B cell (primary cell): ENCODE data around the gene CRYGN. TPM values are rescaled to one million over a fixed set of nuclear protein-coding genes. Genes with fewer than 3 reads are reported as not detected.
A peak's percentile ranks its signal among the peaks of the same experiment; 100 is the strongest.

Source experiments
- ATAC-seq: fragments of 200-7000 bp; cut with Tn5 transposase; one replicate; pipeline ENCODE4 v1.10.0; 2021; ENCODE audit warnings: low read depth, mild to moderate bottlenecking, moderate number of reproducible peaks, moderate library complexity
- CTCF ChIA-PET: fragments of 350-600 bp; sonication (Branson Sonifier 250); formaldehyde crosslinking; loops from one replicate; lab custom pipeline; 2021; ENCODE audit warnings: antibody characterized with exemption, inconsistent platforms; lab: Charles Lee
- POLR2A ChIA-PET: fragments of 350-600 bp; sonication (Branson Sonifier 250); formaldehyde crosslinking; loops from one replicate; lab custom pipeline; 2021; ENCODE audit warnings: antibody characterized with exemption; lab: Charles Lee
- DNase-seq: peaks from one replicate; pipeline ENCODE4 v3.0.0; 2013
- H2AFZ ChIP-seq: 2 replicates; pipeline ENCODE4 v1.6.1; 2012; ENCODE audit warnings: mild to moderate bottlenecking, low read depth, low read length; ENCODE audit not compliant: insufficient read depth, poor library complexity, severe bottlenecking
- H3K27ac ChIP-seq, 2 donors: 1 replicate in 1 of 2; 2 replicates in 1 of 2; pipeline ENCODE4 v1.5.1; 2012 to 2013; ENCODE audit warnings: low read length in 2 of 2, mild to moderate bottlenecking in 2 of 2, moderate library complexity in 1 of 2
- H3K27me3 ChIP-seq, 4 experiments: fragments of 200-600 bp in 1 of 4; sonication (generic) in 1 of 4; replicated peaks in 1 of 4; 1 replicate in 2 of 4; 2 replicates in 2 of 4; pipeline versions ENCODE4 v1.6.1 to v1.7.0; 2013 to 2016; ENCODE audit warnings: low read length in 3 of 4, mild to moderate bottlenecking in 2 of 4, mixed read lengths in 1 of 4, moderate library complexity in 1 of 4; ENCODE audit not compliant: insufficient read depth in 4 of 4, control insufficient read depth in 3 of 4; ENCODE audit errors: control extremely low read depth in 1 of 4
- H3K36me3 ChIP-seq, 2 experiments: replicated peaks in 1 of 2; 1 replicate in 1 of 2; 2 replicates in 1 of 2; pipeline versions ENCODE4 v1.6.1 to v1.7.1; 2013; ENCODE audit warnings: low read length in 1 of 2; ENCODE audit not compliant: insufficient read depth in 2 of 2, control insufficient read depth in 1 of 2; ENCODE audit errors: control extremely low read depth in 1 of 2, extremely low read depth in 1 of 2
- H3K4me1 ChIP-seq, 2 donors: fragments of 200-600 bp in 1 of 2; sonication (generic) in 1 of 2; 1 replicate in 1 of 2; 2 replicates in 1 of 2; pipeline versions ENCODE4 v1.5.1 to v1.6.1; 2013 to 2017; ENCODE audit warnings: low read length in 2 of 2; ENCODE audit not compliant: control insufficient read depth in 2 of 2, insufficient read depth in 2 of 2
- H3K4me2 ChIP-seq: replicated peaks from 2 replicates; pipeline ENCODE3; 2012; ENCODE audit warnings: mild to moderate bottlenecking, low read depth, low read length; ENCODE audit not compliant: poor library complexity, severe bottlenecking
- H3K4me3 ChIP-seq, 5 experiments: fragments of 200-600 bp in 1 of 5; sonication (generic) in 1 of 5; 1 replicate in 3 of 5; 2 replicates in 2 of 5; pipeline versions ENCODE4 v1.5.1 to v1.7.0; 2011 to 2016; ENCODE audit warnings: low read length in 4 of 5, mild to moderate bottlenecking in 4 of 5, low read depth in 2 of 5, control low read depth in 1 of 5, moderate library complexity in 1 of 5; ENCODE audit not compliant: insufficient read depth in 1 of 5; ENCODE audit errors: control extremely low read depth in 1 of 5, extremely low read depth in 1 of 5
- H3K79me2 ChIP-seq: fragments of 200-600 bp; sonication (generic); one replicate; pipeline ENCODE4 v1.6.0; 2016; ENCODE audit warnings: low read length; ENCODE audit not compliant: control insufficient read depth, insufficient read depth
- H3K9ac ChIP-seq: fragments of 200-600 bp; sonication (generic); 2 replicates; pipeline ENCODE4 v1.6.1; 2017; ENCODE audit warnings: mild to moderate bottlenecking, low read length, moderate library complexity
- H3K9me3 ChIP-seq, 3 donors: one replicate each; pipeline versions ENCODE4 v1.6.1 to v1.7.1; 2013; ENCODE audit warnings: low read length in 2 of 3; ENCODE audit not compliant: control insufficient read depth in 2 of 3, insufficient read depth in 1 of 3; ENCODE audit errors: control extremely low read depth in 1 of 3
- H4K20me1 ChIP-seq: 2 replicates; pipeline ENCODE4 v1.6.0; 2012; ENCODE audit warnings: mild to moderate bottlenecking, low read length; ENCODE audit not compliant: insufficient read depth, control insufficient read depth, poor library complexity, severe bottlenecking
- H3K27ac Mint-ChIP-seq: one replicate; pipeline ENCODE4 v1.8.0; 2021; ENCODE audit warnings: mixed read lengths
- H3K27me3 Mint-ChIP-seq: one replicate; pipeline ENCODE4 v1.8.0; 2021; ENCODE audit warnings: mixed read lengths
- H3K4me1 Mint-ChIP-seq: one replicate; pipeline ENCODE4 v1.8.0; 2021; ENCODE audit warnings: mixed read lengths
- H3K4me3 Mint-ChIP-seq: one replicate; pipeline ENCODE4 v1.8.0; 2021; ENCODE audit warnings: mixed read lengths
- H3K9me3 Mint-ChIP-seq: one replicate; pipeline ENCODE4 v1.8.0; 2022; ENCODE audit warnings: mixed read lengths; ENCODE audit not compliant: insufficient read depth
- CTCF ChIP-seq: fragments of 200-600 bp; IDR thresholded peaks from one replicate; pipeline ENCODE4 v1.8.0; 2022; ENCODE audit warnings: antibody characterized with exemption, mild to moderate bottlenecking
- EZH2 ChIP-seq: IDR thresholded peaks from 2 replicates; pipeline ENCODE4 v1.6.1; 2012; ENCODE audit warnings: borderline replicate concordance, low read depth, mild to moderate bottlenecking, moderate library complexity, low read length; ENCODE audit not compliant: insufficient read depth, poor library complexity, severe bottlenecking
- WGBS: methylation state at CpG from one replicate; pipeline ENCODE4 v1.1.5; 2013; ENCODE audit warnings: missing lambda C conversion rate; ENCODE audit not compliant: insufficient coverage; 5-methylcytosine and 5-hydroxymethylcytosine counted together
- intact Hi-C: fragments of 100-400 bp; cut with micrococcal nuclease; formaldehyde crosslinking; loops from one replicate; pipeline ENCODE4 v1.10.0; 2022
- polyA plus RNA-seq: library from polyadenylated mRNA; depleted of rRNA; stranded (reverse); fragments of >200 nt; gene quantifications from 2 replicates; pipeline ENCODE4 v1.2.3, GENCODE V29; 2012
- total RNA-seq, 2 donors: library from RNA; stranded (reverse); fragments of 120-200 nt in 1 of 2; gene quantifications; 1 replicate in 1 of 2; 2 replicates in 1 of 2; pipeline versions ENCODE4 v1.2.3 to v1.2.4, GENCODE V29; 2013 to 2022

Gene CRYGN
- total and polyA plus RNA-seq, 2 donors (not counting 1 experiment from before 2014, with no cell fraction given) = not detected

GRCh38 chr7:151381098-151381347, 58.9 kb downstream of the CRYGN start:
- Histone ChIP-seq H3K4me3 (peak overlapping the region; percentile 9 to 83 (median 53)), H3K36me3 (peaks cover 0 to 24% of the 10 kb centered on the region in 2 experiments)
- WGBS = 0% methylated on average over 7 of the region's 7 CpGs

More at GRCh38 chr7:151381098-151381347, 58.9 kb downstream of the CRYGN start:
- Histone ChIP-seq H2AFZ (peak overlapping the region; percentile 62), H3K9me3 (peaks cover 0 to 14% (median 0%) of the 10 kb centered on the region in 3 donors), H3K4me2 (peak overlapping the region; percentile 100), H3K9ac (peak overlapping the region; percentile 80), H3K27ac (peak overlapping the region; percentile 80 to 82), H4K20me1 (no peaks in the 10 kb centered on the region), H3K79me2 (no peaks in the 10 kb centered on the region), H3K4me1 (peaks cover 18 to 23% of the 10 kb centered on the region in 2 donors), H3K27me3 (peaks cover 0 to 12% (median 6%) of the 10 kb centered on the region in 4 experiments)
- ATAC-seq (peak; percentile 36), DNase-seq (peak; percentile 82)
- Mint-ChIP-seq H3K27me3 (peaks cover 10% of the 10 kb centered on the region), H3K4me3 (peak overlapping the region; percentile 87), H3K9me3 (no peaks in the 10 kb centered on the region), H3K27ac (peak overlapping the region; percentile 92), H3K4me1 (peaks cover 23% of the 10 kb centered on the region)
- intact Hi-C loops = loop anchor here (1.0 kb wide), 3 partner anchors 13 to 67 kb away; no protein-coding TSS in a partner anchor
- ChIA-PET CTCF (interaction anchor here (1.3 to 2.3 kb wide), 3 partner anchors 12 to 67 kb away, joined by 3 to 10 read pairs (median 5); no protein-coding TSS in a partner anchor), POLR2A (interaction anchor here (0.5 to 0.6 kb wide), 2 partner anchors 78 to 81 kb away, joined by 5 to 7 read pairs; no protein-coding TSS in a partner anchor)
- TF ChIP-seq EZH2 (no peak), CTCF (no peak)
